Transverse colon (tissue), 4 donors: ENCODE data around the gene LSAMP. TPM values are rescaled to one million over a fixed set of nuclear protein-coding genes. Genes with fewer than 3 reads are reported as not detected.
A peak's percentile ranks its signal among the peaks of the same experiment; 100 is the strongest.

ENCODE experiments used
- DNase-seq: peaks from one replicate; pipeline ENCODE4 v3.0.0-alpha.2; 2019
- H3K27ac ChIP-seq, 4 donors: fragments of 200-600 bp; sonication (generic); 2 replicates each; pipeline ENCODE4 v1.5.1; 2016 to 2018; ENCODE audit warnings: inconsistent platforms in 4 of 4
- H3K27me3 ChIP-seq: fragments of 200-600 bp; sonication (generic); 2 replicates; pipeline ENCODE4 v1.5.1; 2017; ENCODE audit warnings: inconsistent platforms
- H3K36me3 ChIP-seq, 4 donors: fragments of 200-600 bp; sonication (generic); 2 replicates each; pipeline ENCODE4 v1.5.1; 2017 to 2019; ENCODE audit warnings: inconsistent platforms in 4 of 4
- H3K4me1 ChIP-seq, 4 donors: fragments of 200-600 bp; sonication (generic); 2 replicates each; pipeline ENCODE4 v1.5.1; 2017 to 2020; ENCODE audit warnings: inconsistent platforms in 4 of 4
- H3K4me3 ChIP-seq, 4 donors: fragments of 200-600 bp; sonication (generic); 1 replicate in 1 of 4; 2 replicates in 3 of 4; pipeline versions ENCODE4 v1.5.1 to v1.6.1; 2017 to 2019; ENCODE audit warnings: inconsistent platforms in 4 of 4
- H3K9me3 ChIP-seq, 2 donors: fragments of 200-600 bp; sonication (generic); 2 replicates each; pipeline ENCODE4 v1.5.1; 2017 to 2019; ENCODE audit warnings: inconsistent platforms in 2 of 2
- CTCF ChIP-seq, 5 experiments: fragments of 200-600 bp in 3 of 5; fragments of 450-650 bp in 2 of 5; sonication (generic) in 3 of 5; IDR thresholded peaks; 1 replicate in 2 of 5; 2 replicates in 3 of 5; pipeline ENCODE4 v1.5.1; 2016 to 2017; ENCODE audit warnings: antibody characterized with exemption in 5 of 5, inconsistent platforms in 3 of 5, mild to moderate bottlenecking in 2 of 5, moderate library complexity in 1 of 5
- EP300 ChIP-seq: sonication (generic); formaldehyde crosslinking; IDR thresholded peaks from one replicate; pipeline ENCODE4 v1.6.1; 2017; ENCODE audit warnings: antibody characterized with exemption, low read depth
- POLR2A ChIP-seq: fragments of 450-650 bp; IDR thresholded peaks from one replicate; pipeline ENCODE4 v1.6.1; 2016; ENCODE audit warnings: antibody characterized with exemption, mild to moderate bottlenecking, moderate library complexity
- POLR2AphosphoS5 ChIP-seq, 3 donors: sonication (generic); formaldehyde crosslinking; IDR thresholded peaks; one replicate each; pipeline ENCODE4 v1.6.1; 2016; ENCODE audit warnings: antibody characterized with exemption in 3 of 3
- WGBS, 2 donors: methylation state at CpG; one replicate each; pipeline ENCODE4 v1.1.5; 2018; ENCODE audit warnings: low coverage in 1 of 2; 5-methylcytosine and 5-hydroxymethylcytosine counted together
- in situ Hi-C, 4 donors: fragments of 200-750 bp; cut with MboI; loops; one replicate each; pipeline versions ENCODE4 v1.15.0 to v1.15.1; 2017; ENCODE audit warnings: low sequenced_read_pairs in 3 of 4, low pct_ligation_motif_present in 1 of 4, low pct_unique_long_range_greater_than_20kb in 1 of 4
- intact Hi-C: fragments of 100-400 bp; cut with DNase I; formaldehyde crosslinking; loops from one replicate; pipeline ENCODE4 v1.15.1; 2023; ENCODE audit warnings: low total_unique reads
- total RNA-seq, 4 donors: library from RNA; depleted of rRNA; stranded (reverse); fragments of >200 nt; gene quantifications; one replicate each; pipeline ENCODE4 v1.1.0, GENCODE V29; 2016

The LSAMP gene
- total RNA-seq, 4 donors from 2014 or later, result 3.4 to 8.2 (median 5.4) TPM

DNA sequence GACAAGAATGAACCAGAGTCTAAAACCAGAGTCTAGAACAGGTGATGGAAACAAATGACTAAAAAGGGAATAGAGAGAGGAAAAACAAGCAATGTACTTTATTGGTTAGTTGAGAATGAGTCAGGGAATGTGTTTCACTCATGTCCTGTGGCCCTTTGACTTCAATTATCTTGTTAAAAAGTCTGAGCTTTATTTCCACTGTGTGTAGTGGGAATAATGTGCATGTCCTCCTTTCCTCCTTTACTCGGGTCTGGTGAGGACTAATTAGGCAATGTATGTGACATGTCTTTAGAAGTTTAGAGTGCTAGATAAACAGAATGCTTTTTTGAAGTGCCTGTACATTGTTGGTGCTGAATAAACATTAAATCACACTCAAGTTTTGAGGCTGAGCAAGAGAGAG is 21.3 kb downstream of the LSAMP start:
- H3K27ac ChIP-seq, result peak overlapping the region; percentile 12 to 54 (median 40)
- no peaks in the 10 kb centered on the region for H3K36me3 ChIP-seq
- WGBS, 2 donors, result 3% methylated on average over 1 of the region's 1 CpG; no CpG with 5 or more reads in 1 of the 2 donors
- no peaks in the 10 kb centered on the region for H3K9me3 ChIP-seq
- peaks cover 0 to 14% (median 3%) of the 10 kb centered on the region in 4 donors for H3K4me1 ChIP-seq
- no peak overlapping the region for H3K4me3 ChIP-seq
- in situ Hi-C loops (no loop called here), intact Hi-C loops (no loop called here)
- DNase-seq, result no peak
- no peaks in the 10 kb centered on the region for H3K27me3 ChIP-seq
- TF ChIP-seq POLR2AphosphoS5 (IDR thresholded peaks at IDR 0.05), result no peak
- no peak for TF ChIP-seq EP300
- TF ChIP-seq CTCF (IDR thresholded peaks at IDR 0.05), result no peak
- no peak for TF ChIP-seq POLR2A

DNA sequence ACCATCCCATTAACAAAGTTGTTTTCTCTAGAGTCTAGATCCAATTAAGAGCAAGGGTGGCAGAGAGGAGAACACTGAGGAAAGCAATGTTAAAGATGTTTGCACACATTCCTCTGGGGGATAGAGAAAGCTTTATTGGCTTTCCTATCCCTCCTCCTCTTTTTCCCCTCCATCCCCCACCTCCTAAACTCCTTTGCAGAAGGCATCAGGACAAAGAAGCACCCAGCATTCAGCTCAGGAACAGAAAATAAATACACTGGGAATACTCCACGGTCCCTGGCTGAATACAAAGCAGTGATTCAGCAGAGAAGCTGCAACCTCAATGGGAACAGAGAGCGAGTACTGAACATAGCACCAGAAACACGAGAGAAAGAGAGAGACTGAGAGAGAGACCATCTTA is 21.9 kb downstream of the LSAMP start:
- intact Hi-C loops, result no loop called here
- Histone ChIP-seq H3K9me3 (no peaks in the 10 kb centered on the region), H3K36me3 (no peaks in the 10 kb centered on the region), H3K27ac (peak overlapping the region; percentile 12 to 54 (median 40)), H3K4me1 (peaks cover 0 to 14% (median 3%) of the 10 kb centered on the region in 4 donors), H3K27me3 (no peaks in the 10 kb centered on the region), H3K4me3 (no peak overlapping the region)
- no peak for DNase-seq
- TF ChIP-seq EP300 (no peak), POLR2AphosphoS5 (IDR thresholded peaks at IDR 0.05) (no peak), POLR2A (no peak), CTCF (IDR thresholded peaks at IDR 0.05) (no peak)
- in situ Hi-C loops, result no loop called here
- 39 to 46% methylated on average over 3 of the region's 3 CpGs for WGBS, 2 donors

- H3K36me3 ChIP-seq, result no peaks in the 10 kb centered on the region
- DNase-seq, result no peak
- TF ChIP-seq CTCF (IDR thresholded peaks at IDR 0.05) (no peak), POLR2A (no peak), POLR2AphosphoS5 (IDR thresholded peaks at IDR 0.05) (no peak), EP300 (no peak)
- no peak overlapping the region for H3K4me3 ChIP-seq
- in situ Hi-C loops (no loop called here), intact Hi-C loops (no loop called here)
- H3K27ac ChIP-seq, result no peak overlapping the region
- no peaks in the 10 kb centered on the region for H3K4me1 ChIP-seq
- H3K27me3 ChIP-seq, result no peaks in the 10 kb centered on the region
- WGBS, 2 donors, result 17% methylated on average over 1 of the region's 1 CpG; no CpG with 5 or more reads in 1 of the 2 donors
- H3K9me3 ChIP-seq, result no peaks in the 10 kb centered on the region
Observed at GRCh38 chr3:116417151-116417550, 28.1 kb downstream of the LSAMP start.

- H3K4me3 ChIP-seq, result no peak overlapping the region
- 75 to 80% methylated on average over 2 of the region's 2 CpGs for WGBS, 2 donors
- in situ Hi-C loops (no loop called here), intact Hi-C loops (no loop called here)
- H3K9me3 ChIP-seq, result no peaks in the 10 kb centered on the region
- H3K36me3 ChIP-seq, result no peaks in the 10 kb centered on the region
- no peaks in the 10 kb centered on the region for H3K4me1 ChIP-seq
- H3K27ac ChIP-seq, result no peak overlapping the region
- DNase-seq, result no peak
- H3K27me3 ChIP-seq, result no peaks in the 10 kb centered on the region
- TF ChIP-seq CTCF (IDR thresholded peaks at IDR 0.05) (no peak), POLR2A (no peak), POLR2AphosphoS5 (IDR thresholded peaks at IDR 0.05) (no peak), EP300 (no peak)
Observed at GRCh38 chr3:116413319-116413718, 32.0 kb downstream of the LSAMP start.
